ENCODE data around the gene RAPGEF1.

DNA sequence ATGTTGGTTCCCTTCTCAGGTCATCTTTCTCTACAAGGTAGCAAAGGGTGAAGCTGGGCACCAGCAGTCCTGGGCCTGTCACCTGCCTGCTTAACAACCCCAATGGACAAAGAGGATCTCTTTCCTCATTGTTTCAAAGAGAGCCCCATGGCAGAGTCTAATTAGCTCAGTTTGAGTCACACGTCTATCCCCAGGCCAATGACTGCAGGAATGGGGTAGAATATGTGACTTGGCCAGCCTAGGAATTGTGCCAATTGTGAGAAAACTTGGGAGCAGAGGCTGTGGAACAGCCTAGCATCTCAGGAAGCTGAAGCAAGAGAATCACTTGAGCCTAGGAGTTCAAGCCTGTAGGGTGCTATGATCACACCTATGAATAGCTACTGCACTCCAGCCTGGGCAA, 3.6 kb upstream of the RAPGEF1 start:
- TF ChIP-seq POLR2A (IDR thresholded peaks at IDR 0.05), result no peak
- TF ChIP-seq CTCF (IDR thresholded peaks at IDR 0.05), result no peak

Measured in sigmoid colon (tissue), 3 donors.